ENCODE data around the gene TTC22.

Gene TTC22

DNA sequence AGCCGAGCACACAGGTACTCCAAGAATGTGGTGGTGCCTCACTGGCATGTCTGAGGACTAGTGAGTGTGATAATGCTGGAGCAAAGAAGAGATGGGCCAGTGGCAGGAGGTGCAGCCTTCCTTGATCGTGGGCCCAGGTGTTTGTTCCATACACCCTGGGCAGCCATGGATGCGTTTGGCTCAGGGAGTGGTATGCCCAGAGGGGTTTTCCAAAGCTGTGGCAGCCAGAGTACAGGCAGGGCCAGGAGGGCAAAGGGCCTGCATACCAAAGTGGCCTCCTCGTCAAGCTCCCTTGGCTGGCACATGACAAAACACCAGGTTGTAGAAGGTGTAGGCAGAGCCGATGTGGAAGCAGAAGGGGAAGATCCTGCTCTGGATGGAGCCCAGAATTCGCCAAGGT lies 55.8 kb downstream of the TTC22 start:
- no peak for DNase-seq

DNA sequence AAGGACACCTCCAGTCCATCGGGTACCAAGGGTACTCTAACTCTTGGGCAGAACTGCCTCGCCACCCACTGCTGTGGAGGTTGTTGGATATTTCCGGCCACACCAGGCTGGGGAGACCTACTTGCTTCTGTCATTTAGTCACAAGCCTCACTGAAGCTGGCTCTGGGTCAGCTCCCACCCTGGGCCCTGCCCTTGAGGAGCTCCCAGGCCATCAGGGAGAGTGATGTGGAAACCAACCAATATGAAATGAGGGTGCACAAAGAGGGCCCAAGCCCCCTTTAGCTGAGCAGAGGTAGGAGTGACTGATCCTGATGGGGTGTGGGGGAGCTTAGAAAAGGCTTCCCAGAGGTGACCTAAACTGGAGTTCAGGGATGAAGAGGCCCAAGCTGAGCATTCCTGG lies 56.4 kb downstream of the TTC22 start:
- no peak for DNase-seq

DNA sequence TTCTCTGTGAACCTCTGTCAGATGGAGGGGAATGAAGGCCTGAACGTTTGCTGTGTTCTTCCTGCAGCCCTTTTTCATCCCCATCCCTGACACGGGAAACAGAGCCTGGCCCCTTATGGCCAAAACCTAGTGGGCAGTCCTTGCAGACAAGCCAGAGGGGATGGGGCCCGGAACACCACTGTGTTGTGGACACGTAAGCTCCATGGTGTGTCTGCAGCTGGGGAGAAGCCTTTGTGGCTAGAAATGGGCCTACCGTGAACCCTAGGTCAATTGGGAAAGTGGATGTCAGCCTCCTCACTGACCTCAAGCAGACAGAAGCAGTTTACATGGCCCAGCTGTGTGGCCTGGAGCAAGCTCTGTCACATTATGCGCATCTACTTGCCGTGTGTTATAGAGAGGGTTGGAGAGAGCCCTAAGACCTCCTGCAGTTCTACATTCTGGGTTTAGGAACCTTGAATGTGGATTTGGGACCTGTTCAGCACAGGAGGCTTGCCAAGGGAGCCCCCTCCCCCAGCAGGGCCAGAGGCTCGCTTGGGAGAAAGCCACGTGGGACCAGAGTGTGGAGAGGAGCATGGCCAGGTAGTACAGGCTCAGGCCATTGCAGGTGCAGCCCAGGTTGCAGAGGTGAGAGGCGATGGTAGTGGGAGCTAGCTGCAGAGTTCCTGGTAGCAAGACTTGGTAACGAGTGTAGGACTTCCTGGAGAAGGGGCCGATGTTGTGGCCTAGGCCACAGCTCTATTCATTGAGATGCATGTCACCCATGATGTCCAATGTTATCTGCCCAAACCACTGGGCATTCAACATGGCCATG lies 57.5 kb downstream of the TTC22 start:
- DNase-seq = no peak

DNA sequence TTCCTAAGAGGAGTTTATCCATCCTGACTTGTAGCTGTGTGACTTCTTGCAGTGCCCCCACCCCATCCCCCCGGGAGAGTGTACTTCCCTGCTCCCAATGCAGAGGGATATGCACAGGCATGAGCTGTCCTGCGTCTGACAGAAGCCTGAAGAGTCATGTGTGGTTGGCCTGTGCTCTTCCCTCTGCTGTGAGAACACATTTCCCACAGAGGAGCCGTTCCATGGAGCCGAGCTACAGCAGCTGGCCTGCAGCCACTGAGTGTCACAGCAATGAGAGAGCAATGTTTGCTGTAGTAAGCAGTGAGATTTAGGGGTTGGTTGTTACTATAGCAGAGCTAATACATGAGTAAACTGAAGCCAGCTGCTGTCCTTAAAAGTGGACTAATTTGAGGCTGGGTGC lies 58.8 kb downstream of the TTC22 start:
- DNase-seq = peak; percentile 4

DNA sequence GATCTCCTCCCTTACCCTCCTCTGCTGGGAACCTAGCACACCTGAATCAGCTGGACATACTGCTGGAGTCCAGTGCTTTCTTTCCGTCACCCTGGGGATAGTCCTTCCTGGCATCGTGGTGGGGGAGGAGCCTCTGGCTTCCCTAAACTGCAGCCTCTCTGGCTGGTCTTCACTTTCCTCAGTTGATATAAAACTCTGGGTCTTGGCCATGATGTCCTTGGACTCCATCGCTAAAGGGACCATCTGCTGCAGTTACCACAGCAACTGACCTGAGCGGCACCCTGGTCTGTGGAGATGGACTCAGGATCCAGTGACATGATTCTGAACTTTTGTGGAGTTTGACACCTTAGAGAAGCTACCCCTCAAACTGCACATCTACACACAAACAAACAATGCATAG lies 59.6 kb downstream of the TTC22 start:
- DNase-seq = no peak

DNA sequence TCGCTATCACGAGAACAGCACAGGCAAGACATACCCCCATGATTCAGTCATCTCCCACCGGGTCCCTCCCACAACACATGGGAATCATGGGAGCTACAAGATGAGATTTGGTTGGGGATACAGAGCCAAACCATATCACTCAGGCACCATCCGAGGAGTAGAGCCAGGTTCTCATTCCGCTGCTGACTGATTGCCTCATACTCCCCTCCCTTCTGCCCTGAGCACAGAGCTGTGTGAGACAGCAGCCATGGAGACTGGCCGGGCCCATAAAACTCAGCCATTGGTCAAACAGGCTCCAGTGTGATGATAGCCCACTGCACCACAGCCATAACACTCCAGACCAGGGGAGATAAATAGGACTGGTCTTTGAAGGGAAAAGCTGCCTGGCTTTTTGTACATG lies 62.9 kb downstream of the TTC22 start:
- DNase-seq = no peak

DNA sequence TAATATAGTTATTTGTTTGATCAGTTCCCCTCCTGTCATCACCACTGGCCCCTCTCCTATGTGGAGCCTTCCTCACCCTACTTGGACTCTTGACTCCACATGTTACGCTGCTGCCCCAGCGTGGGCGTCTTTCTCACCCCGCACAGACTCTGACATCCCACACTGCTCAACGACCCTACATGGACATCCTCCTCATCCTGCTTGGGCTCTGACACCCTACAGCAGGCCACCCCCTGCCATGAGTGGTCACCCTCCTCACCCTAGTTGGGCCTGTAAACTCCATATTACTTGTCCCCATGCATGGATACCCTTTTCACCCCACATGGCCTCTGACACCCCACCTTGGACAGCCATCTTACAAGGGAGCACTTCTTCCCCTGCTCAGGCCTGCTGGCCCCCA lies 64.4 kb downstream of the TTC22 start:
- no peak for DNase-seq
